NT2/D1 (cell line): ENCODE data around the gene TMEM191B.
"Not testable (repeated sequence)": the region's sequence is repeated elsewhere in the genome, so short reads cannot be mapped to it uniquely, and the experiment has no call there.

Experiments used
- YY1 ChIP-seq: IDR thresholded peaks from 2 replicates; pipeline ENCODE4 v1.6.1; 2011; ENCODE audit not compliant: insufficient read length, insufficient read depth
- ZNF274 ChIP-seq: IDR thresholded peaks from 2 replicates; pipeline ENCODE4 v1.6.1; 2011; ENCODE audit warnings: mild to moderate bottlenecking, low read depth, low read length

DNA sequence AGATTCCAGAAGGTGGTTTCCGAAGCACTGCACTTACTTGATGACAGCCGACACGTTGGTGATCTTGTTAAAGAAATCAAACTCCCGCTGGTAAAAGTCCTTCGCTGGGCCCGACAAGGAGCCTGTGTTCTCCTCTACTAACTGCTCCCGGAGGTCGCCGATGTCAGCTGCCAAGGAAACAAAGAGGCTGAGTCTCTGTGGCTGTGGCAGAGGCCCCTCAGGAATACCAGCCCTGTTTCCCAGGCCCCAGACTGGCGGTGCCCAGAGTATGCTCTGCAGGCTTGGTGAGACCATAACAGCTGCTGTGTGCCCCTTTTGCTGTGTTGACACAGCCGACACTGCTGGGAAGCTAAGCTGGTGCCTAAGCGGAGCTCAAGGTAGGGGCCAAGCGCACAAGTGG is 17.0 kb downstream of the TMEM191B start:
- not testable (repeated sequence) for TF ChIP-seq ZNF274, YY1
